Upper lobe of left lung (tissue), 4 donors: ENCODE data around the gene KRT31.

Experiments used
- POLR2A ChIP-seq, 4 donors: fragments of 450-650 bp; IDR thresholded peaks; one replicate each; pipeline ENCODE4 v1.5.1; 2016 to 2017; ENCODE audit warnings: antibody characterized with exemption in 4 of 4, mild to moderate bottlenecking in 2 of 4
- POLR2AphosphoS5 ChIP-seq, 2 donors: sonication (generic); formaldehyde crosslinking; IDR thresholded peaks; one replicate each; pipeline ENCODE4 v1.5.1; 2017; ENCODE audit warnings: antibody characterized with exemption in 2 of 2
- TF ChIP-seq, protein P1 (sequence below), 6 experiments: fragments of 450-650 bp in 4 of 6; fragments of 200-600 bp in 2 of 6; sonication (generic) in 2 of 6; IDR thresholded peaks; one replicate each; pipeline ENCODE4 v1.5.1; 2016 to 2019; ENCODE audit warnings: antibody characterized with exemption in 6 of 6

DNA sequence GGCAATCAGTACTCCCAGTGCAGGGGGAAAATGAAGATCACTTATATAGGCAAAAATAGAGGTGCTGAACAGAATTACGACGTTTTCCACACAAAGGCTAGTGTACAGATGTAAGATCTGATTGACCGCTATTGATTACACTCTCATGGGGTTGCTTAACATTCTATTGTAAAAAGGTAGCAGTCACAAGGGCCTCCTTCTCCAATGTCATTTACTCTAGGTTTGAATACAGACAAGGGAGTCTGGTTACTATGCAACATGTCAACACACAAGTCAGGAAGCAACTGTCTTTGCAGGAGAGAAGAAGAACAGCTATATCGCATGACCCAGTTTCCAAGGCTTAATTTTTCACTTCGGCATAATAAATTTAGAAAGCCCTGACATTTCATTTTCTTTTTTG lies 19.1 kb upstream of the KRT31 start:
- TF ChIP-seq, protein P1, sequence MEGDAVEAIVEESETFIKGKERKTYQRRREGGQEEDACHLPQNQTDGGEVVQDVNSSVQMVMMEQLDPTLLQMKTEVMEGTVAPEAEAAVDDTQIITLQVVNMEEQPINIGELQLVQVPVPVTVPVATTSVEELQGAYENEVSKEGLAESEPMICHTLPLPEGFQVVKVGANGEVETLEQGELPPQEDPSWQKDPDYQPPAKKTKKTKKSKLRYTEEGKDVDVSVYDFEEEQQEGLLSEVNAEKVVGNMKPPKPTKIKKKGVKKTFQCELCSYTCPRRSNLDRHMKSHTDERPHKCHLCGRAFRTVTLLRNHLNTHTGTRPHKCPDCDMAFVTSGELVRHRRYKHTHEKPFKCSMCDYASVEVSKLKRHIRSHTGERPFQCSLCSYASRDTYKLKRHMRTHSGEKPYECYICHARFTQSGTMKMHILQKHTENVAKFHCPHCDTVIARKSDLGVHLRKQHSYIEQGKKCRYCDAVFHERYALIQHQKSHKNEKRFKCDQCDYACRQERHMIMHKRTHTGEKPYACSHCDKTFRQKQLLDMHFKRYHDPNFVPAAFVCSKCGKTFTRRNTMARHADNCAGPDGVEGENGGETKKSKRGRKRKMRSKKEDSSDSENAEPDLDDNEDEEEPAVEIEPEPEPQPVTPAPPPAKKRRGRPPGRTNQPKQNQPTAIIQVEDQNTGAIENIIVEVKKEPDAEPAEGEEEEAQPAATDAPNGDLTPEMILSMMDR (IDR thresholded peaks at IDR 0.05), result no peak
- TF ChIP-seq POLR2AphosphoS5 (IDR thresholded peaks at IDR 0.05) (no peak), POLR2A (IDR thresholded peaks at IDR 0.05) (no peak)
